Smooth muscle cell (in vitro differentiated cells): ENCODE measurements around the gene ZFP92. TPM values are rescaled to one million over a fixed set of nuclear protein-coding genes. Genes with fewer than 3 reads are reported as not detected.

Experiments used
- DNase-seq: peaks from one replicate; lab custom pipeline; 2025; ENCODE audit not compliant: unreplicated experiment; lab: John Stamatoyannopoulos, UW
- H2AFZ ChIP-seq: fragments of 200-600 bp; sonication (generic); 2 replicates; pipeline ENCODE4 v1.6.0; 2016; ENCODE audit warnings: antibody characterized with exemption, low read depth, mild to moderate bottlenecking
- H3F3A ChIP-seq: fragments of 200-600 bp; sonication (generic); 2 replicates; pipeline ENCODE4 v1.6.0; 2017; ENCODE audit warnings: antibody characterized with exemption, low read depth
- H3K27ac ChIP-seq: fragments of 200-600 bp; sonication (generic); 2 replicates; pipeline ENCODE4 v1.5.1; 2016; ENCODE audit warnings: low read depth, mild to moderate bottlenecking
- H3K27me3 ChIP-seq: fragments of 200-600 bp; sonication (generic); 2 replicates; pipeline ENCODE4 v1.6.1; 2016; ENCODE audit warnings: low read depth, mild to moderate bottlenecking
- H3K36me3 ChIP-seq: fragments of 200-600 bp; sonication (generic); 2 replicates; pipeline ENCODE4 v1.5.1; 2016; ENCODE audit warnings: low read depth
- H3K4me1 ChIP-seq: fragments of 200-600 bp; sonication (generic); 2 replicates; pipeline ENCODE4 v1.5.1; 2016; ENCODE audit warnings: low read depth
- H3K4me2 ChIP-seq: fragments of 200-600 bp; sonication (generic); 2 replicates; pipeline ENCODE4 v1.6.0; 2016; ENCODE audit warnings: mild to moderate bottlenecking
- H3K4me3 ChIP-seq: fragments of 200-600 bp; sonication (generic); 2 replicates; pipeline ENCODE4 v1.5.1; 2016; ENCODE audit warnings: mild to moderate bottlenecking
- H3K79me2 ChIP-seq: fragments of 200-600 bp; sonication (generic); 2 replicates; pipeline ENCODE4 v1.6.0; 2016; ENCODE audit warnings: low read depth, mild to moderate bottlenecking
- H3K9ac ChIP-seq: fragments of 200-600 bp; sonication (generic); 2 replicates; pipeline ENCODE4 v1.6.0; 2016; ENCODE audit warnings: low read depth
- H3K9me3 ChIP-seq: fragments of 200-600 bp; sonication (generic); replicated peaks from 2 replicates; pipeline ENCODE4 v1.5.1; 2016; ENCODE audit warnings: low read depth
- H4K20me1 ChIP-seq: fragments of 200-600 bp; sonication (generic); 2 replicates; pipeline ENCODE4 v1.6.0; 2016; ENCODE audit warnings: low read depth
- WGBS: methylation state at CpG from one replicate; pipeline ENCODE4 v1.1.7; 2016; ENCODE audit warnings: low lambda C conversion rate; 5-methylcytosine and 5-hydroxymethylcytosine counted together
- polyA plus RNA-seq: library from polyadenylated mRNA; unstranded; fragments of >200 nt; fragmentation: Nextera tagmentation; extraction: Ambion mirVana; gene quantifications from 2 replicates; pipeline ENCODE4 v1.2.1, GENCODE V29; 2016
- total RNA-seq: library from RNA; depleted of rRNA; stranded (reverse); fragments of >200 nt; gene quantifications from 2 replicates; pipeline ENCODE4 v1.2.3, GENCODE V29; 2014
- TF ChIP-seq, protein P1 (sequence below): fragments of 200-600 bp; sonication (generic); IDR thresholded peaks from 2 replicates; pipeline ENCODE4 v1.5.1; 2017; ENCODE audit warnings: borderline replicate concordance, mild to moderate bottlenecking, antibody characterized with exemption; ENCODE audit not compliant: insufficient read depth, poor library complexity, severe bottlenecking

ZFP92 gene
- total and polyA plus RNA-seq, 2 experiments from 2014 or later = 0.73 to 1.3 TPM

DNA sequence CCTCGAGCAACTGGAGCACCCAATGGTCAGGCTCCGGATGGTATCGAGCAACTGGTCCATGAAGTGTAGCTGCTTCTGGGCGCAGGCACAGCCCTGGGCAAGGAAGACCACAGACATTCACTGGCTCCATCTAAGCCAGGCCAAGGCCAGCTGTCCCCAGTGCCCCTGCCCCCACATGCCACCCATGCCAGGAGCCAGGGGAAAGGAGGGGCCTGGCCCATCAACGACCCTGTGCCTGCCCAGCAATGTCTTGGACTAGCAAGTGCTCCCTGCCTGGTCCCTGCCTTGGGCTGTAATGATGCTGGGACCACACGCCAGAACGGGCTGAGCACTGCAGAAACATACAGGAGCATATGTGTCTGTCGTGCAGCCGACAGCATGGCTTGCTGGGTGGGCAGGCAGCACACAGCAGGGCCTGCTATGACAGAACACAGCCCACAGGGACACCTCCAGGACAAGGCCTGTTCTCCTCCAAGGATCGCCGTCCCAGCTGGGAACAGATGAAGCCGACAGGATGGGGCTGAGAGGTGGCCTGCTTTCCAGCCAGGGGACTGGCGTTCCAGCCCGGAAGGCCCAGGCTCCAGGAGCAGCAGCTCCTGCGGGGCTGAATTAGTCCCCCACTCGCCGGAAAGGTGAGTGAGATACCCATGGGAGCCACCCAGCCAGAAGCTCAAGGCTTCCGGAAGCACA is 46.0 kb downstream of the ZFP92 start:
- H3K79me2 ChIP-seq = no peaks in the 10 kb centered on the region

GRCh38 chrX:153457827-153458466 is 46.7 kb downstream of the ZFP92 start:
- Histone ChIP-seq H3K9ac (no peak overlapping the region), H3F3A (no peaks in the 10 kb centered on the region), H2AFZ (no peak overlapping the region), H3K27me3 (no peaks in the 10 kb centered on the region), H3K4me2 (no peak overlapping the region), H3K36me3 (no peaks in the 10 kb centered on the region), H3K4me3 (no peak overlapping the region), H3K9me3 (no peaks in the 10 kb centered on the region), H3K27ac (no peak overlapping the region), H4K20me1 (no peaks in the 10 kb centered on the region), H3K79me2 (no peaks in the 10 kb centered on the region), H3K4me1 (no peaks in the 10 kb centered on the region)
- DNase-seq = no peak
- WGBS = 87% methylated on average over 17 of the region's 17 CpGs
- TF ChIP-seq, protein P1, sequence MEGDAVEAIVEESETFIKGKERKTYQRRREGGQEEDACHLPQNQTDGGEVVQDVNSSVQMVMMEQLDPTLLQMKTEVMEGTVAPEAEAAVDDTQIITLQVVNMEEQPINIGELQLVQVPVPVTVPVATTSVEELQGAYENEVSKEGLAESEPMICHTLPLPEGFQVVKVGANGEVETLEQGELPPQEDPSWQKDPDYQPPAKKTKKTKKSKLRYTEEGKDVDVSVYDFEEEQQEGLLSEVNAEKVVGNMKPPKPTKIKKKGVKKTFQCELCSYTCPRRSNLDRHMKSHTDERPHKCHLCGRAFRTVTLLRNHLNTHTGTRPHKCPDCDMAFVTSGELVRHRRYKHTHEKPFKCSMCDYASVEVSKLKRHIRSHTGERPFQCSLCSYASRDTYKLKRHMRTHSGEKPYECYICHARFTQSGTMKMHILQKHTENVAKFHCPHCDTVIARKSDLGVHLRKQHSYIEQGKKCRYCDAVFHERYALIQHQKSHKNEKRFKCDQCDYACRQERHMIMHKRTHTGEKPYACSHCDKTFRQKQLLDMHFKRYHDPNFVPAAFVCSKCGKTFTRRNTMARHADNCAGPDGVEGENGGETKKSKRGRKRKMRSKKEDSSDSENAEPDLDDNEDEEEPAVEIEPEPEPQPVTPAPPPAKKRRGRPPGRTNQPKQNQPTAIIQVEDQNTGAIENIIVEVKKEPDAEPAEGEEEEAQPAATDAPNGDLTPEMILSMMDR = no peak

More for the DNA sequence above, 46.0 kb downstream of the ZFP92 start:
- Histone ChIP-seq H4K20me1 (no peaks in the 10 kb centered on the region), H3K4me1 (no peaks in the 10 kb centered on the region), H3K4me2 (no peak overlapping the region), H3K9me3 (no peaks in the 10 kb centered on the region), H3K27me3 (no peaks in the 10 kb centered on the region), H3K36me3 (no peaks in the 10 kb centered on the region), H3F3A (no peaks in the 10 kb centered on the region), H3K4me3 (no peak overlapping the region), H3K9ac (no peak overlapping the region), H3K27ac (no peak overlapping the region), H2AFZ (no peak overlapping the region)
- TF ChIP-seq, protein P1 = no peak
- WGBS = 90% methylated on average over 18 of the region's 18 CpGs
- DNase-seq = no peak

DNA sequence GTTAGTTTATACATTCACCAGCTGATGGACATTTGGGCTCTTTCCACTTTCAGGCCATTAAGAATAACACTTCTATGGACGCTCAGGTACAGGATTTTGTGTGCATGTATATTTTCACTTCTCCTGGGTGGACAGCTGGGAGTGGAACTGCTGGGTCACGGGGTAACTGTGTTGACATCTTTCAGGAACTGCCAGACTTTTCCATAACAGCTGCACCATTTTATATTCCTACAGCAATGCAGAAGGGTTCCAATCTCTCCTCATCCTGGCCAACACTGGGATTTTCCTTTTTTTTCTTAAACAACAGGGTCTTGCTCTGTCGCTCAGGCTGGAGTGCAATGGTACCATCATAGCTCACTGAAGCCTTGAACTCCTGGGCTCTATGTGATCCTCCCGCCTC is 47.2 kb downstream of the ZFP92 start:
- H3K27ac ChIP-seq = no peak overlapping the region
- no peak overlapping the region for H3K9ac ChIP-seq
- TF ChIP-seq, protein P1 = no peak
- H3K27me3 ChIP-seq = no peaks in the 10 kb centered on the region
- H3K9me3 ChIP-seq = no peaks in the 10 kb centered on the region
- H2AFZ ChIP-seq = no peak overlapping the region
- no peaks in the 10 kb centered on the region for H3F3A ChIP-seq
- no peaks in the 10 kb centered on the region for H3K79me2 ChIP-seq
- no peak overlapping the region for H3K4me2 ChIP-seq
- no peaks in the 10 kb centered on the region for H4K20me1 ChIP-seq
- no peak for DNase-seq
- H3K36me3 ChIP-seq = no peaks in the 10 kb centered on the region
- WGBS = 74% methylated on average over 4 of the region's 4 CpGs
- no peak overlapping the region for H3K4me3 ChIP-seq
- no peaks in the 10 kb centered on the region for H3K4me1 ChIP-seq

DNA sequence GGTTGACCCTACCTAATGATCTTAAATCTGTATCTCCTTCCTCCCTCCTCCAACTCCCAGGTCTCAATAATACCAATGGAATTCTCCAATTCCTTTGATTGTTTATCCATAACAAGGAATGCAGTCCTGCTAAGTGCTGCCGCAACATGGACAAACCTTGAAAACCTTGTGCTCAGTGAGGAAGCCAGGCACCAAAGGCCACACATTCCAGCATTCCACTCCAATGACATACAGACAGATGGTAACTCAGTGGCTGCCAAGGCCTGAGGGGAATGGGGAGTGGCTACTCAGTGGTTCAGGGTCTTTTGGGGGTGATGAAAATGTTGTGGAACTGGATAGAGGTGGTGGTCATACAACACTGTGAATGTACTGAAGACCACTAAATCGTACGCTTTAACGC is 48.7 kb downstream of the ZFP92 start:
- Histone ChIP-seq H3K4me3 (no peak overlapping the region), H3K4me2 (no peak overlapping the region), H2AFZ (no peak overlapping the region), H3F3A (no peaks in the 10 kb centered on the region), H3K27ac (no peak overlapping the region), H3K79me2 (no peaks in the 10 kb centered on the region), H3K9ac (no peak overlapping the region), H4K20me1 (no peaks in the 10 kb centered on the region), H3K36me3 (no peaks in the 10 kb centered on the region), H3K27me3 (no peaks in the 10 kb centered on the region), H3K4me1 (no peaks in the 10 kb centered on the region), H3K9me3 (no peaks in the 10 kb centered on the region)
- no peak for DNase-seq
- 90% methylated on average over 4 of the region's 4 CpGs for WGBS
- TF ChIP-seq, protein P1 = no peak
